ENCODE measurements around the gene LGALS12. TPM values are rescaled to one million over a fixed set of nuclear protein-coding genes. Genes with fewer than 3 reads are reported as not detected.

Gene LGALS12
- total RNA-seq, 1 experiment from 2014 or later = 0.14 TPM

DNA sequence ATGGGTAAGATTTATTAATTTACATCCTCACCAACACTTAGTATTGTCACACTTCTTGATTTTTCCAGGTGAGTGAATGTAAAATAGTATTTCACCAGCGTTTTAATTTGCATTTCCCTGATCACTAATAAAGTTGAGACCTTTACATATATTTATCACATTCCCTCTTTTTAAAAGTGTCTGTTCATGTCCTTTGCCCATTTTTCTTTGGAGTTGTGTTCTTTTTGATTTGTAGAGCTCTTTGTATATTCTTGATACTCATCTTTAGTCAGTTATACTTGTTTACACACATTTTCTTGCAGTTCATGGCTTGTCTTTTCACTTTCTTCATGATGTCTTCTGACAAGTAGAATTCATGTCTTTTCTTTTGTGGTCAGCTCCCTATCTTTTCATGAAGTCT lies 12.8 kb upstream of the LGALS12 start:
- no peaks in the 10 kb centered on the region for H3K36me3 ChIP-seq
- H3K27ac ChIP-seq = no peak overlapping the region
- H3K9me3 ChIP-seq (replicated peaks) = peaks cover 3% of the 10 kb centered on the region; the same call in 1 of the 2 replicates
- H3K4me1 ChIP-seq = peaks cover 23% of the 10 kb centered on the region
- no peak overlapping the region for H3K4me3 ChIP-seq
- no peaks in the 10 kb centered on the region for H3K27me3 ChIP-seq
- DNase-seq = no peak

DNA sequence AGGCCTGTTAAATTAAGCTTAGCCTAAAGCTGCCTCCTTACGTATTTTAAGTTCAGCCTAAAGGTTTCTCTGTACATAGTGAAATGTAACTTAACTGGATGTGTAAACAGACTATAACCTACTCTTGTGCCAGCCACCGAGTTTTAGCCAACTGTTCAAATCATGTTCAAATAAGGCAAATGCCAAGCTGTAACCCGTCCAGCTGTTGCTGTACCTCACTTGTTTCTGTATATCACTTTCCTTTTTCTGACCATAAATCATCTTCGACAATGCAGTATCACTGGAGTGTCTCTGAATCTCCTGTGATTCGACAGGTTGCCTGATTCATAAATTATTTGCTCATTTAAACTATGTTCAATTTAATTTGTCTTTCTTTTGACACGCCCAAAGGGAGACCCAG lies 10.9 kb upstream of the LGALS12 start:
- H3K4me3 ChIP-seq = peak overlapping the region; percentile 8; the same call in 1 of the 2 replicates
- H3K27me3 ChIP-seq = no peaks in the 10 kb centered on the region
- peaks cover 16% of the 10 kb centered on the region for H3K4me1 ChIP-seq
- peak; percentile 45 to 64 for DNase-seq
- H3K36me3 ChIP-seq = no peaks in the 10 kb centered on the region
- H3K9me3 ChIP-seq (replicated peaks) = peaks cover 4% of the 10 kb centered on the region
- H3K27ac ChIP-seq = no peak overlapping the region

DNA sequence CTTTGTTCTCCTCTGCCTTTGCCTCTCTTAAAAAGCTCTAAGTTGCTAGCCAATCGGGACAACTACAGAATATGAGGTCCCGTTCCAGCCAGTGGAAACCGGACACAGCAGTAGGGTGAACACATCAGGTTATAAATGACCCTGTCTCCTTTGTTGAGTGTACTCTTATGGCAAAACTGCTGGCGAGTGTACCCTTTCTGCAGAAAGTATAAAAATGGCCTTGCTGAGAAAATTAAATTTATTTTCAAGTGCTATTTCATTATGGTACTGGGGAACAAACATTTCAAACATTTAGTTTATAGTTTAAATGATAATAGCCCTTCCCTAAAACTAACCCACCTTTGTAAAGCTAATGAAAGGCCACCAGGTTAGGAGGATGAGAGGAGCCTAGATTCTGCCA lies 6.0 kb upstream of the LGALS12 start:
- H3K4me1 ChIP-seq = peaks cover 6% of the 10 kb centered on the region
- no peak overlapping the region for H3K4me3 ChIP-seq
- H3K9me3 ChIP-seq (replicated peaks) = peaks cover 8% of the 10 kb centered on the region
- H3K36me3 ChIP-seq = no peaks in the 10 kb centered on the region
- DNase-seq = no peak
- no peaks in the 10 kb centered on the region for H3K27me3 ChIP-seq
- no peak overlapping the region for H3K27ac ChIP-seq

DNA sequence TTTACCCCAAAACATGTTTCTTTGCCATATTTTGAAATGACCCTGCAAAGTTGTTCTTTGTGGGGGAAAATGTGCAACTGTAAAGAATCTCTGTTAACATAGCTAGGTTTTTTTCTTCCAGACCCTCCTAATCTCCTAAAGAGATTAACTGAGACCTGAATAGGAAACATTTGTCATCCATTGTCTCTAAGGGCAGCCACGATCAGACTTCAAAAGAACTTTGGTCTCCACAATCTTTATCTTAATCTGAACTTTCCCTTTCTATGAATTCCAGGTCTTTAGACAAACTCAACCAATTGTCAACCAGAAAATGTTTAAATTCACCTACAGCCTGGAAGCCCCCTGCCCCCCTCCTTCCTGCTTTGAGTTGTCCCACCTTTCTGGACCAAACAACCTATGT lies 4.6 kb upstream of the LGALS12 start:
- peaks cover 8% of the 10 kb centered on the region for H3K9me3 ChIP-seq (replicated peaks)
- DNase-seq = no peak
- no peak overlapping the region for H3K27ac ChIP-seq
- no peaks in the 10 kb centered on the region for H3K27me3 ChIP-seq
- no peak overlapping the region for H3K4me3 ChIP-seq
- H3K4me1 ChIP-seq = no peaks in the 10 kb centered on the region; the same call in 1 of the 2 replicates
- no peaks in the 10 kb centered on the region for H3K36me3 ChIP-seq

DNA sequence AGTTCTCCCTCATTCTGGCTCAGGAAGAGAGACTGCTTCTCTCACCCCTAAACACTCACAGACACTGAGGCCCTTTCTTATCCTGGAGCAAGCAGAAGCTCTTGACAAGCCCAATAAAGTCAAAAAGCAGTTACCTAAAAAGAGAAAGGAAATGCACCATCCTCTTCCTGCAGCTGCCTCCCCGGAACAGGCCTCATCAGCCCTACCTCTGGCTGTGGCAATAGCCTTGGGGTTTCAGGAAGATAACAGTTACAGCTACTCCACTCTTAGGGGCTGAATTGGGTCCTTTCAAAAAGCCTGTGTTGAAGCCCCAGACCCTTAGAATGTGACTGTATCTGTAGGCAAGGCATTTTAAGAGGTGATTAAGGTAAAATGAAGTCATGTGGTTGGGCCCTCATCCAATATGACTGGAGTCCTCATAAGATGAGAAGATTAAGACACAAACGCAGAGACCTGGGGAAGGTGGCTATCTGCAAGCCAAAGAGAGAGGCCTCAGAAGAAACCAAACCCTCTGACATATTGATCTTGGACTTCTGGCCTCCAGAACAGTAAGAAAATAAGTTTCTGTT lies 3.5 kb upstream of the LGALS12 start:
- no peak overlapping the region for H3K4me3 ChIP-seq
- DNase-seq = no peak
- no peak overlapping the region for H3K27ac ChIP-seq
- H3K9me3 ChIP-seq (replicated peaks) = peaks cover 6% of the 10 kb centered on the region
- H3K27me3 ChIP-seq = no peaks in the 10 kb centered on the region
- H3K4me1 ChIP-seq = no peaks in the 10 kb centered on the region; the same call in 1 of the 2 replicates
- no peaks in the 10 kb centered on the region for H3K36me3 ChIP-seq

DNA sequence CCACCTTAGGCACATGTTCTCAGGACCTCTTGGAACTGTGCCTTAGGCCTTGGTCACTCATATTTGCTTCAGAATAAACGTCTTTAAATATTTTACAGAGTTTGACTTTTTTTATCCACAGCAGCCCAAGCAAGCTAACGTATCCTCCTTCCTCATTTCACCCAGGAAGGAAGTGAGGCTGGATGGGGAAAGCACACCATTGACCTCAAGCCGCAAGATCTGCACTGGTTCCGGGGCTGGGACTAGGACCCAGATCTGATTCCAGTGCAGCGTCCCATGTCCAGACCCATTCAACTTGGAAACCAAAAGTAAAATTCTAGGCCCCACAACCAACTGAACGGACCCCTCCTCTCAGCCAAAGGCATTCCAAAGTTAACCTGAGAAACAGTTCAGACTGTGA lies 2.4 kb upstream of the LGALS12 start:
- Histone ChIP-seq H3K9me3 (replicated peaks) (peaks cover 5% of the 10 kb centered on the region; the same call in 1 of the 2 replicates), H3K4me1 (no peaks in the 10 kb centered on the region; the same call in 1 of the 2 replicates), H3K27ac (no peak overlapping the region), H3K36me3 (no peaks in the 10 kb centered on the region), H3K4me3 (no peak overlapping the region), H3K27me3 (no peaks in the 10 kb centered on the region)
- no peak for DNase-seq

DNA sequence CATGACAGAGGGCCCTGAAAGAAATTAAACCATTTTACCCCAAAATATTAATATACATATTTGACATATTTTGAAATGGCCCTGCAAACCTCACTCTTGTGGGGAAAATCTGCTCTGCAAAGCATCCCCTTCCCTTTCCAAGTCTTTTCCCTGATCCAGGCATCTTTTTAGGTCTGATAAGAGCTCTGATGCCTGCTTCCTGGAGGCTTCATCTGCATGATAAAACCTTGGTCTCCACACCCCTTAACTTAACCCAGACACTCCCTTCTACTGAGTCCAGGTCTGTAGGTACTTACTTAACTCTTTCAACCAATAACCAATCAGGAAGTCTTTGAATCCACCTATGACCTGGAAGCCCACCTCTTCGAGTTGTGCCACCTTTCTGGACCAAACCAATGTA lies 1.8 kb upstream of the LGALS12 start:
- no peak overlapping the region for H3K27ac ChIP-seq
- H3K36me3 ChIP-seq = no peaks in the 10 kb centered on the region
- H3K9me3 ChIP-seq (replicated peaks) = peaks cover 5% of the 10 kb centered on the region; the same call in 1 of the 2 replicates
- H3K27me3 ChIP-seq = no peaks in the 10 kb centered on the region
- H3K4me1 ChIP-seq = no peaks in the 10 kb centered on the region; the same call in 1 of the 2 replicates
- DNase-seq = no peak
- H3K4me3 ChIP-seq = no peak overlapping the region

DNA sequence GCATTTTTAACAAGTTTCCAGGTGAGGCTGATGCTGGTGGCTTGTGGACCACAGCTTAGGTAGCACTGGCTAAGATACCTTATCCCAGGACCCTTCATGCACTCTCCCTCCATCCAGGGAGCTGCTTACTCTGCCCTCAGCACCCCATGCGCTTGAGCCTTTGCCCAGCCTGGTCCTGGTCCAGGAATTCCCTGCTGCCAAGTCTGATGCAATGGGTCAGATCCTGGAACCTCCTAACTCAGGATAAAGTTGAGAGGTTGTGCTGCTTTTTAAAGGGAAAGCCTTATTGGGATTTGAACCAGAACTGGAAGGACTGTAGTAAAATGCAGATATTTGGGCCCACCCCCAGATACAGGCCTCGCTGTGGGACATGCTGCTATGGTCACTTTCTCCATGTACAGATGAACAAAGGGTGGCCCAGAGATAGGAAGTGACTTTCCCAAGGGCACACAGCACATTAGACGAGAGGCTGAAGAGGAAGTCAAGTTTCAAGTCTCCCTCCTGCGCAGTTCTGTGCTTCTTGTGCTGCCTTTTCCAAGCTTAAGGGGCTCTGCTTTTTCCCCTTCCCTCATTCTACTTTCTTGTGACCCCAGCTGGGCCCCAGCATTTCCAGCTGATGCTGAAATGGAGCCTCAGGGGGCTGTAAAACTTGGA lies 824 bp upstream of the LGALS12 start:
- H3K4me1 ChIP-seq = no peaks in the 10 kb centered on the region; the same call in none of the 2 replicates
- H3K4me3 ChIP-seq = no peak overlapping the region
- no peaks in the 10 kb centered on the region for H3K36me3 ChIP-seq
- H3K27me3 ChIP-seq = no peaks in the 10 kb centered on the region
- DNase-seq = no peak
- H3K9me3 ChIP-seq (replicated peaks) = peaks cover 3% of the 10 kb centered on the region; the same call in 1 of the 2 replicates
- no peak overlapping the region for H3K27ac ChIP-seq

DNA sequence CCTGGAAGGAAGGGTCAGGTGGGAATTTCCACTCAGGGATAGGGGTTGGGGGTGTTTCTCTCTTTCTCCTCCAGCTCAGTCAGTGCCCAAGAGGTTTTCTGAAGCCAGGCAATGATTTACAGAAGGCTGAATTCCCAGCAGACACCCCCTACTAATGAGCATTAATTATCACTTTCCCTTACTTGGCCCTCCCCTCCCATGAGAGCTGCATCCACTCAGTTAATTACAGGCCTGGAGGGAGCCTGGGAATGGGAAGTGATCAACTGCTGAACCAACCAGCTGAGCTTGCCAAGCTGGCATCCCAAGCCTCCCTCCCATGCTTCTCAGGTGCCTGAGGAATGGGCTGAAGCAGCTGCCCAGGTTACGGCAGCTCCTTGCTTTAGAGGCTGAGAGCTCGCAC lies 992 bp downstream of the LGALS12 start:
- H3K9me3 ChIP-seq (replicated peaks) = no peaks in the 10 kb centered on the region
- H3K27me3 ChIP-seq = no peaks in the 10 kb centered on the region
- H3K4me3 ChIP-seq = no peak overlapping the region
- no peaks in the 10 kb centered on the region for H3K36me3 ChIP-seq
- peaks cover 5% of the 10 kb centered on the region for H3K4me1 ChIP-seq
- no peak for DNase-seq
- no peak overlapping the region for H3K27ac ChIP-seq

DNA sequence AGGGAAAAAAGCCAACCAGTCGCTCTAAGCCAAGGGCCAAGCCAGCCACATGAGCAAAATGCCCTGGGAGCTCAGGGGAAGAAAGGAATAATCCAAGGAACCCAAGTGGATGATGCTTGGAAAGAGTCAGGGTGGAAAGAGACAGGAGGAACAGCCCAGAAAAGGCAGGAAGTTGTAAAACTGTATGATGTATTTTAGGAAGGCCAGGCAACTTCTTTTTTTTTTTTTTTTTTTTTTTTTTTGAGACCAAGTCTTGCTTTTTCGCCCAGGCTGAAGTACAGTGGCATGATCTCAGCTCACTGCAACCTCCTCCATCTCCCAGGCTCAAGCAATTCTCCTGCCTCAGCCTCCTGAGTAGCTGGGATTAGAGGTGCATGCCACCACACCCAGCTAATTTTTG lies 1.6 kb downstream of the LGALS12 start:
- Histone ChIP-seq H3K4me1 (peaks cover 5% of the 10 kb centered on the region), H3K27ac (no peak overlapping the region), H3K36me3 (no peaks in the 10 kb centered on the region), H3K9me3 (replicated peaks) (no peaks in the 10 kb centered on the region), H3K27me3 (no peaks in the 10 kb centered on the region), H3K4me3 (no peak overlapping the region)
- DNase-seq = no peak

DNA sequence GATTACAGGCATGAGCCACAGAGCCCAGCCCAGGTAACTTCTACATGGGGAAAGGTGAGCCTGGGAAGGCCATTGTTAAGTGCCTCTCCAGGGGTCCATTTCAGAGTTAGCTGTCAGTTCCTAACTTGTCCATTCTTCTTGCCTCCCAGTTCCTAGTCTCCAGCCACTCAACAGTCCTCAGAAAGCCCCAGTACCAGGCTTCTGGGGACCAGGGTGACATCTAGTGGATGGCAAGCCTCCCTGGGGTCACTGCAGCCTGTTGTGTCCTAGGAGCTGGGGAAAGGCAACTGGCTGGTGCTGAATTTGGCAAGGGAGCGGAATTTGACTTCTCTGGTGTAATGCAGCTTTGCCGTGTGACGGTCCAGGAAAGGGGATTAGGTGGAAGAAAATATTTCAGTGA lies 2.1 kb downstream of the LGALS12 start:
- no peak overlapping the region for H3K27ac ChIP-seq
- no peaks in the 10 kb centered on the region for H3K27me3 ChIP-seq
- no peaks in the 10 kb centered on the region for H3K9me3 ChIP-seq (replicated peaks)
- H3K36me3 ChIP-seq = no peaks in the 10 kb centered on the region
- H3K4me3 ChIP-seq = no peak overlapping the region
- peak in 1 of 2 experiments; percentile 54 for DNase-seq
- peaks cover 5% of the 10 kb centered on the region for H3K4me1 ChIP-seq

DNA sequence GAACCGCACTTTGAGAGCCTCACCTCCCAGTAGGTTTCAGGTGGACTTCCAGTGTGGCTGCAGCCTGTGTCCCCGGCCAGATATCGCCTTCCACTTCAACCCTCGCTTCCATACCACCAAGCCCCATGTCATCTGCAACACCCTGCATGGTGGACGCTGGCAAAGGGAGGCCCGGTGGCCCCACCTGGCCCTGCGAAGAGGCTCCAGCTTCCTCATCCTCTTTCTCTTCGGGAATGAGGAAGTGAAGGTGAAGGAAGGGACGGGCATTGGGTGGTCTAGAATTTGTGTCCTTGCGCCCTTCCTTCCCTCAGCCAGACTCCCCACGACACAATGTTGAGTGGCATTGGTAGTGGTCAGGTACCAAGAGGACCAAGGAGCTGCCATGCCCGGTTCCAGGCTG lies 2.9 kb downstream of the LGALS12 start:
- no peaks in the 10 kb centered on the region for H3K27me3 ChIP-seq
- H3K4me3 ChIP-seq = no peak overlapping the region
- H3K9me3 ChIP-seq (replicated peaks) = no peaks in the 10 kb centered on the region
- no peaks in the 10 kb centered on the region for H3K36me3 ChIP-seq
- no peak overlapping the region for H3K27ac ChIP-seq
- H3K4me1 ChIP-seq = peaks cover 5% of the 10 kb centered on the region
- DNase-seq = no peak

DNA sequence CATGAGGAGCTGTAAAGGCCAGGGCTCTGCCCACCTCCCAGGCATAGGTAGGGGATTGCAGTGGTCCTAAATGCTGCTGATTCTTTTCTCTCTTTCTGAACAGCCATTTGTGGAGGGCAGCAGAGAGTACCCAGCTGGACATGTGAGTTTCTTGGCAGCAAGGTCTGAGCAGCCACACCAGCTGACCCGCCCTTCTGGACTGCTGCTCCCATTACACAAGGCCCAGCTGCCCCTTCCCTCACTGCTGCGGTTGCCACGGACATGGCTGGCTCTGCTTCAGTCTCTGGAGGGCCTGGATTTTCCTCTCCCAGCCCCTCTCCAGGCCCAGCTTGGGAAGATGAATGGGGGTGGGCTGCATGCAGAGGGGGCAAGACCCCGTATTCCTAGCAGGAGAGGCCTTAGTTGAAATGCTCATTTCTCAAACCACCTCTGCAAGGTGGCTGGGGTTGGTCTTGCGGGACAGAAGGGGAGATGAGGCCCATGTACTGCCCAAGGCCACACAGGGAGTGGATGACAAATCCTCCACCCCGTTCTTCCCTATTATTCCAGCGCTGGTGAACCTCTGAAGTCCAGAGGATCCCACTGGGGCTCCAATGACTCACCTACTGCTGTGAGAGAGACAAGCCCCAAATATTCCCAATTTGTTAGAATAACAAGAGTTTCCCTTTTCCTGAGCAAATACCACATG lies 4.6 kb downstream of the LGALS12 start:
- DNase-seq = peak; percentile 45 to 53
- Histone ChIP-seq H3K4me1 (peaks cover 5% of the 10 kb centered on the region), H3K27me3 (no peaks in the 10 kb centered on the region), H3K27ac (peak overlapping the region; percentile 29; the same call in 1 of the 2 replicates), H3K36me3 (no peaks in the 10 kb centered on the region), H3K9me3 (replicated peaks) (no peaks in the 10 kb centered on the region), H3K4me3 (no peak overlapping the region)

DNA sequence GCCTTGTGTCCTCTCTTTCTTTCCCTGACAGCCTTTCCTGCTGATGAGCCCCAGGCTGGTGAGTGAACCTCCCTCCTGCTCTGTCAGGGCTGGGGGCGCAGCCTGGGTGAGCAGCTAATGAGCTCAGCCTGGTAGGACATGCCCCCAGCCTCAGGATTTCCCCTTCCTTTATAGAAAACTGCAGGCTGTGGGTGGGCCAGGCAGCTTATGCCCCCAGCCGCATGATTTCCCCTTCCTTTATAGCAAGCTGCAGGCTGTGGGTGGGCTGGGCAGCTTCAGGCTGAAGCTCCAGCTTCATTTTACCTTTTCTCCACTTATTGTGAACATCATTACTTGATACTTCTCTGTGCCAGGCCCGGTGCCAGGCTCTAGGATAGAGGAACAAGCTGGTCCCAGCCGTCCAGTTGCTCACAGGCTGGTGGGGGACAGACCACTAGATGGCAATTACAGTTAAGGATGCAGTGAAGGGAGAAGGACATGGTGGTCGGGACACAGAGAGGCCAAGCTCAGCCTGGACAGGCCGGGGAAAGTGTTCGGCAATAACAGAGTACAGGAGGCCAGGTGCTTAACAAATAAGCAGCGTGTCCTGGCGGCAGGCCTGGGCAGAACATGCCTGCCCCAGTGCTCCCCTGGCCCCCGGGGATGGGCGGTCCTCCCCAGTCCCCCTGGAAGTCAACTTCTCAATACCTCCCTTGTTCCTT lies 5.3 kb downstream of the LGALS12 start:
- no peaks in the 10 kb centered on the region for H3K36me3 ChIP-seq
- H3K27ac ChIP-seq = peak overlapping the region; percentile 29; the same call in 1 of the 2 replicates
- H3K27me3 ChIP-seq = no peaks in the 10 kb centered on the region
- peaks cover 5% of the 10 kb centered on the region for H3K4me1 ChIP-seq
- no peak overlapping the region for H3K4me3 ChIP-seq
- no peak for DNase-seq
- no peaks in the 10 kb centered on the region for H3K9me3 ChIP-seq (replicated peaks)

DNA sequence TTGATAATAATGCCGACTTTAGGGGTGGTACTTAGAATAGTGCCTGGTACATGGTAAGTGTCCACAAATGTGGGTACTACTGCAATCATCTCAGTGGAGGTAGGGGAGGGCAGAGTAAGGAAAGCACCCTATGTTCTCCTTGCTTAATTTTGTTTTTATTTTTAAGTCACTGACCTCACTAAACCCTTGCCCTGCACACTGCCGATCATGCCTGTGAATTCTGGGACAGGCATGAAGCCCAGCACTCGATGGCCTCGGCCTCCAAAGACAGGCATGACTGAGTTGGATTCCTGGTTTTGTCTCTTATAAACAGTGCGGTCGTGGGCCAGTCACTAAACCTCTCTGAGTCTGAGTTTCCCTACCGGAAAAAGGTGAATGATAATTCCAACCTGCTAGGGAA lies 6.9 kb downstream of the LGALS12 start:
- Histone ChIP-seq H3K27me3 (no peaks in the 10 kb centered on the region), H3K4me3 (no peak overlapping the region), H3K36me3 (no peaks in the 10 kb centered on the region), H3K4me1 (peaks cover 5% of the 10 kb centered on the region), H3K9me3 (replicated peaks) (no peaks in the 10 kb centered on the region), H3K27ac (no peak overlapping the region)
- DNase-seq = no peak

Measured in SJCRH30 (cell line).